GM10266 (cell line): ENCODE measurements around the gene FCN3.
"Not testable (repeated sequence)": the region's sequence is repeated elsewhere in the genome, so short reads cannot be mapped to it uniquely, and the experiment has no call there.

Source experiments
- DNase-seq: peaks from one replicate; pipeline ENCODE4 v3.0.0; 2012; ENCODE audit errors: extremely low spot score
- CTCF ChIP-seq: IDR thresholded peaks from 2 replicates; pipeline ENCODE4 v1.5.1; 2012; ENCODE audit warnings: mild to moderate bottlenecking, low read depth; ENCODE audit not compliant: control insufficient read depth, insufficient read depth; ENCODE audit errors: missing control alignments

The FCN3 gene

DNA sequence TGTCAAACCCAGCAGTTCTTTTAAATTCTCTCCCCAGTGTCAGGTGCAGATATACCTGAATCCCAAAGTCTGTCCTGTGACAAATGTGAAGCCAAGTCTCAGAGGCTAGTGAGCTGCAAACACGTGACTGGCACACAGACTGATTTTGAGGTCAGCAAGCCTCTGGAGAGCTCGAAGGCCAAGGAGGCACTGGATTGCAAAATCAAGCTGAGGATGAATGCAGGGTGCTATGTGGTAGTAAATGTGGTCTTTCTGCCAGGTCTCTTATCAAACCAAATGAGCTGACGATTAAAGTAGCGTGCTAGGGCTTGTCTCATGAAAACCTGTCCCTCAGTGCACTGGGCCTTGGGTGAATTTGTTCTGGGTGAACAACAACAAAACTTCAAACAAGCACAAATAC is 38.4 kb upstream of the FCN3 start:
- DNase-seq = no peak
- no peak for TF ChIP-seq CTCF

GRCh38 chr1:27412502-27412901 is 37.9 kb upstream of the FCN3 start:
- DNase-seq = no peak
- no peak for TF ChIP-seq CTCF

DNA sequence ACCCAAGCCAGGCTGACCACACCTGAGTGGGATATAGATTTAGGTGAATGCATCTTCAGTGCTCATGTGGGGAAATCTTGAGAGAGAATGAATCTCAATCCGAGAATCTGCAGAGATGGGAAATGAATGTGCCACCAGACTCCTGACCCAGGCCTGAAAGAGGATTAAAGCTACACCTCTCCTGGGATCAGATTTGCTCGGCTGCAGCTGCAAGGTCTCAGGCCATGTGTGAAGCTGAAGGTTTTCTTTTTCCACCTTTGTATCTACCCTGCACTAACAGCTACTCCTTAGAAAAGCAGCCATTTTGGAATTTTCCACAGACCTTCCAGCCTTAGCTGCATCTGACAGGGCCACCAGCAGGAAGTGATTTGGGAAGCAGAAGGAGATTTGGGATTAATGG is 36.1 kb upstream of the FCN3 start:
- no peak for DNase-seq
- TF ChIP-seq CTCF = no peak

DNA sequence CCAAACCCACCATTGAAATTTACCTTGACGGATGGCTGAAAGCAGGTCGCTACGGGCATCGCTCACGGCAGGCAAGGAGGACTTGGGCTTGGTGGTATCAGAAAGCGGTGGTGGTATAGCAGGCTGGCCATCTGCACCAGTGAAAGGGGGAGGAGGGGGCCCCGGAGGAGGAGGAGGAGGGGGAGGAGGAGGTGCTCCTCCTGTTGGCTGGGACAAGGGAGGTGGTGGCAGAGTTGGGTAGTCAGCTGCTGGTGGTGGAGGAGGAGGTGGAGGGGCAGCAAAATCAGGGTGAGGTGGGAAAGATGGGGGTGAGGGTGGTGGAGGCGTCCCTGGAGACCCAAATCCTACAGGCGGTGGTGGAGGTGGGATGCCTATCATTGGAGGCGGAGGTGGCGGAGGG is 35.0 kb upstream of the FCN3 start:
- DNase-seq = no peak

GRCh38 chr1:27408151-27408550 is 33.5 kb upstream of the FCN3 start:
- DNase-seq = no peak
- no peak for TF ChIP-seq CTCF

More for the DNA sequence above, 35.0 kb upstream of the FCN3 start:
- no peak for TF ChIP-seq CTCF

GRCh38 chr1:27406791-27407190 is 32.2 kb upstream of the FCN3 start:
- DNase-seq = not testable (repeated sequence)

DNA sequence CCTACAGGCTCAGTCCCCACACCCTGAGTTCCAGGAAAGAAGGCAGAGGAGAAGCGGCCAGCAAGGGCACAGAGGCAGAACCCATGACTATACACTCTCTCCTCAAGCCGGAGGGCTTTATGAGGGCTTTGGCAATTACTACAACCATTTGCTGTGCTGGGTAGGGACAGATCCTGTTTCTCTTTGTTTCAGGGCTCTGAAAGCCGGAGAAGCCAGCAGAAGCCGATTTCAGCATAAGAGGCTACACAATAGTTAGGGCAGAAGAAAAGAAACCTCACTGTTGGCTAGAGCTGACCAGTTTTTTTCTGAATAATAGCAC is 31.7 kb upstream of the FCN3 start:
- DNase-seq = no peak
- no peak for TF ChIP-seq CTCF

DNA sequence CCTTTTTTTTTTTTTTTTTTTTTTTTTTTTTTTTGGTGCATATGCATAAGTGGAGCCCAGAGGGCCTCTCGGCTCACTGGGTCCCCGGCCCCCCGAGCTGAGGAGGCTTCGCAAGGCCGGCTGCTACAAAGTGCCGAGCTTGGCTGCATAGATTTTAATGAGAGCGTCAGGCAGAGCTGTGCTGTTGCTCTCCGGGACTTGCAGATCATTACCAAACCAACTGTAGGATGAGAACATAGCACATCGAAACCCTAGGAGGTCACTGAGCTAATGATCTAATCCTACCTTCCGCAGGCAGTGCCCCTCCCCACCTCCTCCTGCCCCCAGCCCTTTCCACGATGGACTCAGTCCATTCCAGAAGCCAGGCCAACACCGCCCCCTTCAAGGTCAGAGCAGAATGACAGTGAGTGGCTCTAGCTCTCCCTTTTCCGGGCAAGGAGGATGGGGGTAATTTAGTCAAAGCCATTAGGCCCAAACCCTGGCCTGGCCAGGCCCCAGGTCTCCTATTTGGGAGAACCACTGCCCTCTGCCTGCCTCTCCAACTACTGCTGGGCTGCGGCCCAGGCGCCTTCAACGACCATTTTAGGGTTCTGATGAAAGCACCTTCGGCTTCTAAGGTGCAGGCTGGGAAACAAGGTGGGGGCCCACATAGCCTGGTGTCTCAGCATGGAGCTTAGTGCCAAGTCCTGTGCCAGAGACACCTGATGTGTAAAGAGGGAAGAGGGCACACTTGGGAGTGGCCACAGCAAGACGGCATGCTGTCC is 31.2 kb upstream of the FCN3 start:
- DNase-seq = not testable (repeated sequence)

DNA sequence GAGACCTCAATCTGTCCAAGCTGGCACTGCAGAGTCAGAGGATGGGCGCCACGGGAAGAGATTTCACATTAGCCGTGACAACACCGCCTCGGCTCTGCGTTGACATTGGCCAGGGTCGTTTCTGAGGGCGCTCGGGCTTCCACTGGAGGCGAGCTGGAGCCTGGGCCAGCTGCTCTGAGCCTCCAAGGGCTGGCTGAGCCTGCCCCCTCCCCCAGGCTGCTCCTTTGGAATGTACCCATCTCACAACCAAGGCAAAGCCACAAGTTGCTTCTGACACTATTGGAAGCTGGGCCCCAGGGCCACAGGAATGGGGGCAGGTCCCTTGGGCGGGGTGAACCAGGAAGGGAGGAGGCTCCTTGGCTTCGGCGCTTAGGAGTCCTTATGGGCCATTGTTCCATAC is 30.4 kb upstream of the FCN3 start:
- DNase-seq = no peak
- TF ChIP-seq CTCF = no peak
